Measurements from ENCODE around the gene TMEM201. TPM values are rescaled to one million over a fixed set of nuclear protein-coding genes. Genes with fewer than 3 reads are reported as not detected.
"Not testable (repeated sequence)": the region's sequence is repeated elsewhere in the genome, so short reads cannot be mapped to it uniquely, and the experiment has no call there.

TMEM201 gene
- total and polyA plus RNA-seq, 11 donors, result 13.1 to 24.8 (median 18.5) TPM

DNA sequence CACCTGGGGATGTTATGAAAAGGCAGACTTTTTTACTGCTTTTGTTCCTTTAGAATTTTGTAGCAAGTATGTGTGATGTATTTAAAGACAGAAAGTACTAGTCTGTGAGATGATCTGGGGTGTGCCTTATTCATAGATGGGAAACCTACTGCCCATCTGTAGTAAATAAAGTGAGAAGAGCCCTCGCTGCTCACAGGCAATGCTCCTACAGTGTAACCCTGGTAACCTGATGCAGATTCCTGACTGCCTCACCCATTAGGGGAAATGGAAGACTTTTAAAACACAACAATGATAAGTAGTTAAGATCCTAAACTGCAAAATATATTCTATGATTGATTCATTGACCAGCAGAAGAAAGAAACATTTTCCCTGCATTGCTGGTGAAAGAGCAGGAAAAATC is 19.4 kb upstream of the TMEM201 start:
- Histone ChIP-seq H3K4me3 (no peak overlapping the region), H3K9me3 (no peaks in the 10 kb centered on the region), H3K36me3 (peaks cover 0 to 32% (median 7%) of the 10 kb centered on the region in 9 donors), H3K27ac (no peak overlapping the region), H3K4me1 (peaks cover 0 to 4% (median 0%) of the 10 kb centered on the region in 12 donors), H3K27me3 (no peaks in the 10 kb centered on the region)
- ATAC-seq (no peak), DNase-seq (no peak)
- intact Hi-C loops (cut with DNase I), result no loop called here
- WGBS, 4 donors, result 86 to 100% (median 92%) methylated on average over 1 of the region's 1 CpG
- no peak for TF ChIP-seq POLR2A (IDR thresholded peaks at IDR 0.05)
- TF ChIP-seq, protein P1, sequence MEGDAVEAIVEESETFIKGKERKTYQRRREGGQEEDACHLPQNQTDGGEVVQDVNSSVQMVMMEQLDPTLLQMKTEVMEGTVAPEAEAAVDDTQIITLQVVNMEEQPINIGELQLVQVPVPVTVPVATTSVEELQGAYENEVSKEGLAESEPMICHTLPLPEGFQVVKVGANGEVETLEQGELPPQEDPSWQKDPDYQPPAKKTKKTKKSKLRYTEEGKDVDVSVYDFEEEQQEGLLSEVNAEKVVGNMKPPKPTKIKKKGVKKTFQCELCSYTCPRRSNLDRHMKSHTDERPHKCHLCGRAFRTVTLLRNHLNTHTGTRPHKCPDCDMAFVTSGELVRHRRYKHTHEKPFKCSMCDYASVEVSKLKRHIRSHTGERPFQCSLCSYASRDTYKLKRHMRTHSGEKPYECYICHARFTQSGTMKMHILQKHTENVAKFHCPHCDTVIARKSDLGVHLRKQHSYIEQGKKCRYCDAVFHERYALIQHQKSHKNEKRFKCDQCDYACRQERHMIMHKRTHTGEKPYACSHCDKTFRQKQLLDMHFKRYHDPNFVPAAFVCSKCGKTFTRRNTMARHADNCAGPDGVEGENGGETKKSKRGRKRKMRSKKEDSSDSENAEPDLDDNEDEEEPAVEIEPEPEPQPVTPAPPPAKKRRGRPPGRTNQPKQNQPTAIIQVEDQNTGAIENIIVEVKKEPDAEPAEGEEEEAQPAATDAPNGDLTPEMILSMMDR (IDR thresholded peaks at IDR 0.05), result no peak

DNA sequence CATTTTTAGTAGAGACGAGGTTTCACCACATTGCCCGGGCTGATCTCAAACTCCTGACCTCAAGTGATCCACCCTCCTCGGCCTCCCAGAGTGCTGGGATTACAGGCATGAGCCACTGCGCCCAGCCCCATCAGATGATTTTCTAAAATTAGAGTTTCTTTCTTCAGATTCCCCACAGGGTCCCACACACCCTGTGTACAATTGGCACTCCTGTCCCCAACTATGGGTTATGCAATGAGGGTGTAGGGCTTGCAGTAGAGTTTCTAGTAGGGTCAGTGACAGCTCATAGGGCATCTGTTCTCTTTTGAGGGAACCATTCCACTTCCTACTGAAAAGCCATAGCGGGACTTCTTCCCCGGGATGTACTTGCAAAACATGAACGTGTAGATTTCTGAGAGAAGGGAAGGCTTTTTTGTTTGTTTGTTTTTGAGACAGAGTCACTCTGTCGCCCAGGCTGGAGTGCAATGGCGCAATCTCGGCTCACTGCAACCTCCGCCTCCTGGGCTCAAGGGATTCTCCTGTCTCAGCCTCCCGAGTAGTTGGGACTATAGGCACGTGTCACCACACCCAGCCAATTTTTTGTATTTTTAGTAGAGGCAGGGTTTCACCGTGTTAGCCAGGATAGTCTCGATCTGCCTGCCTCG is 17.7 kb upstream of the TMEM201 start:
- not testable (repeated sequence) for H3K27ac ChIP-seq, DNase-seq, H3K4me3 ChIP-seq, H3K9me3 ChIP-seq, ATAC-seq, H3K4me1 ChIP-seq, H3K27me3 ChIP-seq
- intact Hi-C loops (cut with DNase I), result loop anchor here in 7 of 10 donors (2.0 to 10.0 kb wide), 3 partner anchors 76 to 306 kb away; no protein-coding TSS in a partner anchor
- WGBS, 4 donors, result 84 to 88% (median 86%) methylated on average over 16 of the region's 16 CpGs
- peaks cover 0 to 36% (median 14%) of the 10 kb centered on the region in 9 donors for H3K36me3 ChIP-seq

- 61 to 82% (median 69%) methylated on average over 2 of the region's 2 CpGs for WGBS, 4 donors
- H3K36me3 ChIP-seq, result peaks cover 0 to 35% (median 31%) of the 10 kb centered on the region in 9 donors
- TF ChIP-seq, protein P1 (IDR thresholded peaks at IDR 0.05), result peak; percentile 9 to 58 (median 46)
- no peak for TF ChIP-seq POLR2A (IDR thresholded peaks at IDR 0.05)
- no peak overlapping the region for H3K4me3 ChIP-seq
- no peaks in the 10 kb centered on the region for H3K9me3 ChIP-seq
- no peak for DNase-seq
- no peak overlapping the region for H3K27ac ChIP-seq
- intact Hi-C loops (cut with DNase I), result loop anchor here in 9 of 10 donors (1.0 to 10.0 kb wide), 5 partner anchors 77 to 309 kb away; no protein-coding TSS in a partner anchor
- no peaks in the 10 kb centered on the region for H3K27me3 ChIP-seq
- peak in 3 of 4 donors; percentile 61 to 75 (median 64) for ATAC-seq
- H3K4me1 ChIP-seq, result peaks cover 0 to 4% (median 0%) of the 10 kb centered on the region in 12 donors
These were observed 15.0 kb upstream of the TMEM201 start for GRCh38 chr1:9573723-9574122.

DNA sequence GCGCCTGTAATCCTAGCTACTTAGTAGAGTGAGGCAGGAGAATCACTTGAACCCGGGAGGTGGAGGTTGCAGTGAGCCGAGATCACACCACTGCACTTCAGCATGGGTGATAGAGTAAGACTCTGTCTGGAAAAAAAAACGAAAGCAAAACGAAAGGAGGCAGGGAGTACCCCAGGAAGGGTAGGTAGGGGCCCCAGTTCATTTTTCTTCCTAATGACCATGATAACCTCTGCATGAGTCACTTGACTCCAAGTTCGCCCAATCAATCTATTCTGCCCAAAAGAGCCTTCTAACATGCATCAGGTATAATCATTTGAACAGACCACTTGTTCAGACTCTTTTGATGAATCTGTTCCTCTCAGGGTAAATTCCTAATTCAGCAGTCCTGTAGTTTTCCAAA is 13.2 kb upstream of the TMEM201 start:
- H3K4me1 ChIP-seq, result peaks cover 0 to 4% (median 0%) of the 10 kb centered on the region in 12 donors
- H3K27ac ChIP-seq, result no peak overlapping the region
- intact Hi-C loops (cut with DNase I), result loop anchor here in 7 of 10 donors (2.0 to 10.0 kb wide), 4 partner anchors 33 to 311 kb away; no protein-coding TSS in a partner anchor
- peaks cover 0 to 49% (median 42%) of the 10 kb centered on the region in 9 donors for H3K36me3 ChIP-seq
- H3K9me3 ChIP-seq, result no peaks in the 10 kb centered on the region
- DNase-seq (no peak), ATAC-seq (no peak)
- WGBS, 4 donors, result 88 to 91% (median 89%) methylated on average over 6 of the region's 6 CpGs
- TF ChIP-seq, protein P1 (IDR thresholded peaks at IDR 0.05), result no peak
- no peak for TF ChIP-seq POLR2A (IDR thresholded peaks at IDR 0.05)
- H3K27me3 ChIP-seq, result no peaks in the 10 kb centered on the region
- H3K4me3 ChIP-seq, result no peak overlapping the region

All from heart left ventricle (tissue), 16 donors.